Esophagus squamous epithelium (tissue), 5 donors: ENCODE results near the gene SNF8. TPM values are rescaled to one million over a fixed set of nuclear protein-coding genes. Genes with fewer than 3 reads are reported as not detected.

ENCODE experiments used
- DNase-seq: peaks from one replicate; lab custom pipeline; 2025; lab: John Stamatoyannopoulos, UW
- H3K27ac ChIP-seq, 4 donors: fragments of 200-600 bp; sonication (generic); one replicate each; pipeline ENCODE4 v1.5.1; 2016 to 2019; ENCODE audit warnings: mild to moderate bottlenecking in 1 of 4
- H3K27me3 ChIP-seq, 4 donors: fragments of 200-600 bp; sonication (generic); 1 replicate in 3 of 4; 2 replicates in 1 of 4; pipeline versions ENCODE4 v1.5.1 to v1.6.0; 2017 to 2021; ENCODE audit warnings: antibody characterized with exemption in 1 of 4
- H3K36me3 ChIP-seq, 3 donors: fragments of 200-600 bp; sonication (generic); one replicate each; pipeline ENCODE4 v1.5.1; 2016 to 2019
- H3K4me1 ChIP-seq, 3 donors: fragments of 200-600 bp; sonication (generic); one replicate each; pipeline ENCODE4 v1.5.1; 2017 to 2019
- H3K4me3 ChIP-seq, 4 donors: fragments of 200-600 bp; sonication (generic); 1 replicate in 3 of 4; 2 replicates in 1 of 4; pipeline ENCODE4 v1.5.1; 2016 to 2019; ENCODE audit warnings: mild to moderate bottlenecking in 2 of 4, moderate library complexity in 1 of 4
- H3K9me3 ChIP-seq, 3 donors: fragments of 200-600 bp; sonication (generic); one replicate each; pipeline ENCODE4 v1.5.1; 2016 to 2019
- CTCF ChIP-seq, 6 experiments: fragments of 450-650 bp in 4 of 6; fragments of 200-600 bp in 2 of 6; sonication (generic) in 2 of 6; IDR thresholded peaks; one replicate each; pipeline ENCODE4 v1.5.1; 2016 to 2019; ENCODE audit warnings: antibody characterized with exemption in 6 of 6, mild to moderate bottlenecking in 4 of 6, moderate library complexity in 4 of 6
- POLR2A ChIP-seq, 4 donors: fragments of 450-650 bp; IDR thresholded peaks; one replicate each; pipeline ENCODE4 v1.6.1; 2017; ENCODE audit warnings: antibody characterized with exemption in 4 of 4, mild to moderate bottlenecking in 4 of 4, moderate library complexity in 3 of 4
- WGBS, 2 donors: methylation state at CpG; one replicate each; pipeline ENCODE4 v1.1.5; 2018; 5-methylcytosine and 5-hydroxymethylcytosine counted together
- intact Hi-C: fragments of 100-400 bp; cut with DNase I; formaldehyde crosslinking; loops from one replicate; pipeline ENCODE4 v1.15.0; 2022
- total RNA-seq, 4 donors: library from RNA; depleted of rRNA; stranded (reverse); fragments of >200 nt; gene quantifications; one replicate each; pipeline ENCODE4 v1.1.0, GENCODE V29; 2016
- donor health status: DM: yes; HTN: yes; CAD: no.

Gene SNF8
- total RNA-seq, 4 donors from 2014 or later: 39.0 to 64.7 (median 60.4) TPM

- H3K27ac ChIP-seq: no peak overlapping the region
- H3K36me3 ChIP-seq: peaks cover 0 to 6% (median 0%) of the 10 kb centered on the region in 3 donors
- 56 to 78% methylated on average over 9 of the region's 9 CpGs for WGBS, 2 donors
- intact Hi-C loops: no loop called here
- no peaks in the 10 kb centered on the region for H3K9me3 ChIP-seq
- H3K4me3 ChIP-seq: no peak overlapping the region
- peaks cover 18 to 34% (median 25%) of the 10 kb centered on the region in 3 donors for H3K4me1 ChIP-seq
- H3K27me3 ChIP-seq: no peaks in the 10 kb centered on the region
- TF ChIP-seq CTCF (IDR thresholded peaks at IDR 0.05) (no peak), POLR2A (IDR thresholded peaks at IDR 0.05) (no peak)
- no peak for DNase-seq
Measured at GRCh38 chr17:48905987-48906515, 38.6 kb downstream of the SNF8 start.

- H3K9me3 ChIP-seq: no peaks in the 10 kb centered on the region
- H3K4me3 ChIP-seq: no peak overlapping the region
- no peak overlapping the region for H3K27ac ChIP-seq
- intact Hi-C loops: no loop called here
- H3K27me3 ChIP-seq: no peaks in the 10 kb centered on the region
- 86 to 90% methylated on average over 7 of the region's 7 CpGs for WGBS, 2 donors
- peaks cover 4 to 21% (median 8%) of the 10 kb centered on the region in 3 donors for H3K4me1 ChIP-seq
- no peak for TF ChIP-seq CTCF (IDR thresholded peaks at IDR 0.05)
- TF ChIP-seq POLR2A (IDR thresholded peaks at IDR 0.05): no peak
- no peak for DNase-seq
- no peaks in the 10 kb centered on the region for H3K36me3 ChIP-seq
Measured at GRCh38 chr17:48904428-48904827, 40.2 kb downstream of the SNF8 start.

- H3K9me3 ChIP-seq: no peaks in the 10 kb centered on the region
- H3K27ac ChIP-seq: no peak overlapping the region
- H3K36me3 ChIP-seq: peaks cover 0 to 2% (median 0%) of the 10 kb centered on the region in 3 donors
- 83 to 100% methylated on average over 1 of the region's 1 CpG for WGBS, 2 donors
- H3K4me3 ChIP-seq: no peak overlapping the region
- H3K27me3 ChIP-seq: no peaks in the 10 kb centered on the region
- peaks cover 0 to 16% (median 5%) of the 10 kb centered on the region in 3 donors for H3K4me1 ChIP-seq
- no peak for TF ChIP-seq POLR2A (IDR thresholded peaks at IDR 0.05)
- no peak for TF ChIP-seq CTCF (IDR thresholded peaks at IDR 0.05)
- no peak for DNase-seq
- intact Hi-C loops: no loop called here
Measured at GRCh38 chr17:48903401-48903800, 41.2 kb downstream of the SNF8 start.

- Histone ChIP-seq H3K27me3 (no peaks in the 10 kb centered on the region), H3K4me3 (no peak overlapping the region), H3K4me1 (peaks cover 0 to 7% (median 5%) of the 10 kb centered on the region in 3 donors), H3K27ac (peak overlapping the region in 1 of 4 donors; percentile 10), H3K9me3 (no peaks in the 10 kb centered on the region), H3K36me3 (peaks cover 0 to 24% (median 0%) of the 10 kb centered on the region in 3 donors)
- intact Hi-C loops: no loop called here
- no peak for DNase-seq
- WGBS, 2 donors: 38 to 57% methylated on average over 1 of the region's 1 CpG
- TF ChIP-seq POLR2A (IDR thresholded peaks at IDR 0.05) (no peak), CTCF (IDR thresholded peaks at IDR 0.05) (no peak)
Measured at GRCh38 chr17:48901241-48901640, 43.4 kb downstream of the SNF8 start.

- DNase-seq: no peak
- WGBS, 2 donors: 88 to 93% methylated on average over 2 to 3 of the region's 3 CpGs
- no peak overlapping the region for H3K27ac ChIP-seq
- TF ChIP-seq CTCF (IDR thresholded peaks at IDR 0.05) (no peak), POLR2A (IDR thresholded peaks at IDR 0.05) (no peak)
- intact Hi-C loops: no loop called here
- H3K27me3 ChIP-seq: no peaks in the 10 kb centered on the region
- peaks cover 11 to 36% (median 18%) of the 10 kb centered on the region in 3 donors for H3K4me1 ChIP-seq
- peaks cover 0 to 44% (median 12%) of the 10 kb centered on the region in 3 donors for H3K36me3 ChIP-seq
- no peaks in the 10 kb centered on the region for H3K9me3 ChIP-seq
- H3K4me3 ChIP-seq: no peak overlapping the region
Measured at GRCh38 chr17:48894886-48895285, 49.8 kb downstream of the SNF8 start.
